Spleen (tissue), 7 donors: ENCODE measurements around the gene SAMD14.

ENCODE experiments used
- CTCF ChIP-seq, 11 experiments: fragments of 200-600 bp in 7 of 11; fragments of 450-650 bp in 4 of 11; sonication (generic) in 4 of 11; IDR thresholded peaks in 8 of 11; conservative IDR thresholded peaks in 3 of 11; 1 replicate in 7 of 11; 2 replicates in 4 of 11; pipeline versions ENCODE4 v1.4.0 to v1.8.0; 2016 to 2021; ENCODE audit warnings: antibody characterized with exemption in 11 of 11, inconsistent platforms in 4 of 11, mild to moderate bottlenecking in 1 of 11
- POLR2A ChIP-seq, 3 donors: fragments of 450-650 bp; IDR thresholded peaks; one replicate each; pipeline ENCODE4 v1.5.1; 2017; ENCODE audit warnings: antibody characterized with exemption in 3 of 3, mild to moderate bottlenecking in 1 of 3
- donor health status: DM: no; HTN: no; CAD: no; lungs with moderate emphysema.
- donor health status: DM: no; HTN: no; CAD: no.
- donor health status: DM: no; HTN: no; CAD: no.

DNA sequence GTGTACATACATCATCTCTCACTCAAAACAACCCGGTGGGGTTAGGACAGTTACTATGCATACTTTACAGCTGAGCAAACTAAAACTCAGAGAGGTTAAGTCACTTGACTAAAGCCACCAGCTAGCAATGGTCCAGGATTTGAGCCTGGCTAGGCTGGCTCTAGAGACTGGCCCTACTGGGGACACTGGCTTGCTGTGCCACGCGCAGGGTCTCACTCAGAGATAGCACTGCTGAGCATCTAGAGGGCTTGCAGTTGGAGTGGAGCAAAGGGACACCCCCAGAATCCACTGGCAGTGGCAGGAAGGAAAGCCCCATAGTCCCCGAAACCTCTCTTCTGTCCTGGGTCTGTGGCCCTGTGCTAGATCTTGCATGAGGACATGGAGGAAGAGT lies 11.1 kb downstream of the SAMD14 start:
- TF ChIP-seq CTCF (IDR thresholded peaks at IDR 0.05 in 8 of 11, conservative IDR thresholded peaks at IDR 0.05 in 3 of 11) (no peak), POLR2A (IDR thresholded peaks at IDR 0.05) (no peak)
